Measurements from ENCODE around the gene MSANTD2.

MSANTD2 gene

DNA sequence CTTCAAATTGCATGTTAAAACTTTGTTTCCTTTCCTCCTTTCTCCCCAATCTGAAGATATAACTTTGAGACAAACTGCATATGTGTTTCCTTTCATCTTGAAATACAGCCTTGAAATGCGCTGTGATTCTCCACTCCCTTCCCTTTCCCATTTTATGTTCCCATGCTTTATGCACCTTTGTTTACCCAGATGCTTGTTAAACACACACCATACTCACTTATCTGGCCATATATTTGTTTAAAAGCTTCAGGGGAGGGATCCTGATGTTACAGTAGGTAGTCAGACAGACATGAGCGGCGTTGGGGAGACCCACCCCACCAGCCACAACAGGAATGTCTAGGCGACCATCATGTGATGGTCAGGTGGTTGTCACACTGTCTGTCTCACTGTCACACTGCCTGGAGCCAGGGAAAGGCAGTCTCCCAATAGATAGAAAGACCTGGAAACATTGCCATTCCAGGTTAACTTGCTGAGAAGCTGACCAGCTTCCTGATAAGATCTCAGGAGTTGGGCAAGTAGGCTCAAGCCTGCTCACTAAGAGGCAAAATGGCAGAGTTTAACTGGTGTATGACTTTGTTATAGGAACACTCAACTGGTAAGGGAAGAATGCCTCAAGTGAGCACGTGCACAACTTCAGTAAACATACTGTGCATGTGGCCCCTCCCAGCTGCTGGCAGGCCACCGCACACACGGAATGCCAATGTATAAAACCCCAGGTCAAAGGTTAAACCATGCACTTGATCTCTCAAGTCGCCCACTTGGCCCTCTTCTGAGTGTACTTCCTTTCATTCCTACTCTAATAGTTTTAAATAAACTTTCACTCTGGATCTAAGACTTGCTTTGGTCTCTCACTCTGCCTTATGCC, 23.5 kb upstream of the MSANTD2 start:
- TF ChIP-seq CTCF (conservative IDR thresholded peaks at IDR 0.05; ENCODE audit: low read depth, low read length): no peak
- no peak overlapping the region for H3K4me3 ChIP-seq (ENCODE audit: low read length)
- no peak for DNase-seq (ENCODE audit: low read depth)

DNA sequence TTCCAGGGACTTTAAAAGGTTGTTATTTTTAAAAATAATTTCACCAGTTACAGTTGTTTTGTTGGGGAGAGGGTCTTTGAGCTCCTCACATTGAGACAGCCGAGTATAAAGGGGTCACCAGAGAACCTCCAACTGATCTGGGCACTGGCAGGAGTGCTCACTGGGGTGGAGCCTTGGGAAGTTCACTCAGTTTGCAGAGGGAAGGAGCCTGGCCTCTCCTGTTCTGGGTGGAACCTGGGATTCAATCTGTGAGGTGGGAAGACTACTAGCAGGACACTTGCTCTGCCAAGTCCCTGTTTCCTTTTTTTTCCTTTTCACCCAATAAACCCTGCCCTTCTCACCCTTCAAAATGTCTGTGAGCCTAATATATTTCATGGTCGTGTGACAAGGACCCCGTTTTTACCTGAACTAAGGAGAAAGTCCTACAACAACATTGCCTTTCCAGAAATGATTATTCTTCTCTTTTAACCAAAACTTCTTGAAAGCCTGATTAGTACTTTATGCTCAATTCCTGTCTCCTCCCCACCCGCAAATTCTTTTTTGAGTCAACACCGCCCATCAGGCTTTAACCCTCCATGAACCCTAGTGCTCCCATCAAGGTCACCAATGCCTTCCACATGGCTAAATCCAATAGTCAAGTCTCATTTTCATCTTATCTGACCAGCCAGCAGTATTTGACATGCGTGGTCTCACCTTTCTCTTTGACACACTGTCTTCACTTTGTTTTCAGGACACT, 22.0 kb upstream of the MSANTD2 start:
- TF ChIP-seq CTCF (conservative IDR thresholded peaks at IDR 0.05; ENCODE audit: low read depth, low read length): no peak
- no peak for DNase-seq (ENCODE audit: low read depth)

DNA sequence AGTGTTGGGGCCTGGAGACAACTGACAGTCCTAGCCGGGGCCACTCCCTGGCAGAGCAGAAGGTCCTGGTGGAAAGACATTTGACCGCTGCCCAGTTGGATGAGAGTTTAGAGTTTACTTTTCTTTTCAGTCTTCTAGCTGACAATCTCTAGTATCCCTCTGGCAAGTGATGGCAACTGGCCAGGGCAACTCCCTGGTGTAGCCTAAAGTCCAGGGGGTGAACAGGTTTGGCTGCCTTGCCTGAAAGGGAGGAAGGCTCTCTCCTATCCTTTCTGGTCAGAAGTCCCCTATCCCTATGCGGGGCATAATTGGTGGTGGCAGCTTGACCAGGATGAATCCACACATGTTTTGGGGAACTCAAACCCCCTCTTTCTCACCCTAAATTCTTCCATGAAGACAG, 16.8 kb upstream of the MSANTD2 start:
- DNase-seq (ENCODE audit: low read depth): no peak
- no peak for TF ChIP-seq CTCF (conservative IDR thresholded peaks at IDR 0.05; ENCODE audit: low read depth, low read length)
- no peak overlapping the region for H3K4me3 ChIP-seq (ENCODE audit: low read length)

More for the DNA sequence above, 22.0 kb upstream of the MSANTD2 start:
- H3K4me3 ChIP-seq (ENCODE audit: low read length): no peak overlapping the region

DNA sequence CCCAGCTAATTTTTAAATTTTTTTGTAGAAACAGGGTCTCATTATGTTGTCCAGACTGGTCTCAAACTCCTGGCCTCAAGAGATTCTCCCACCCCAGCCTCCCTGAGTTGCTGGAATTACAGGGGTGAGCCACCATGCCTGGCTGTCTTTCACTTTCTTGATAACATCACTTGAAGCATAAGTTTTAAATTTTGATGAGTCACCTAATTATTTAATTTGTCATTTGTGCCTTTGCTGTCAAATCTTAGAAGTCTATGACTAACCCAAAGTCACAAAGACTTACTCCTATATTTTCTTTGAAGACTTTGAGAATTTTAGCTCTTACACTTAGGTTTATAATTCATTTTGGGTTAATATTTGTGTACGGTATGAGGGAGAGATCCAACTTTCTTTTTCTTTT, 14.5 kb upstream of the MSANTD2 start:
- TF ChIP-seq CTCF (conservative IDR thresholded peaks at IDR 0.05; ENCODE audit: low read depth, low read length): no peak
- DNase-seq (ENCODE audit: low read depth): no peak
- no peak overlapping the region for H3K4me3 ChIP-seq (ENCODE audit: low read length)

- TF ChIP-seq CTCF (conservative IDR thresholded peaks at IDR 0.05; ENCODE audit: low read depth, low read length): no peak
Measured at GRCh38 chr11:124812876-124813275, 12.7 kb upstream of the MSANTD2 start.

GRCh38 chr11:124811399-124812125, 11.4 kb upstream of the MSANTD2 start:
- TF ChIP-seq CTCF (conservative IDR thresholded peaks at IDR 0.05; ENCODE audit: low read depth, low read length): no peak

More at GRCh38 chr11:124812876-124813275, 12.7 kb upstream of the MSANTD2 start:
- DNase-seq (ENCODE audit: low read depth): no peak
- H3K4me3 ChIP-seq (ENCODE audit: low read length): no peak overlapping the region

More at GRCh38 chr11:124811399-124812125, 11.4 kb upstream of the MSANTD2 start:
- no peak overlapping the region for H3K4me3 ChIP-seq (ENCODE audit: low read length)
- no peak for DNase-seq (ENCODE audit: low read depth)

Measured in retinal pigment epithelial cell (primary cell).